Kidney capillary endothelial cell (primary cell): ENCODE results near the gene FOSB.
"Not testable (repeated sequence)": the region's sequence is repeated elsewhere in the genome, so short reads cannot be mapped to it uniquely, and the experiment has no call there.

Source experiments
- DNase-seq: peaks from one replicate; pipeline ENCODE4 v3.0.0-alpha.2; 2018; ENCODE audit warnings: low spot score

The FOSB gene

DNA sequence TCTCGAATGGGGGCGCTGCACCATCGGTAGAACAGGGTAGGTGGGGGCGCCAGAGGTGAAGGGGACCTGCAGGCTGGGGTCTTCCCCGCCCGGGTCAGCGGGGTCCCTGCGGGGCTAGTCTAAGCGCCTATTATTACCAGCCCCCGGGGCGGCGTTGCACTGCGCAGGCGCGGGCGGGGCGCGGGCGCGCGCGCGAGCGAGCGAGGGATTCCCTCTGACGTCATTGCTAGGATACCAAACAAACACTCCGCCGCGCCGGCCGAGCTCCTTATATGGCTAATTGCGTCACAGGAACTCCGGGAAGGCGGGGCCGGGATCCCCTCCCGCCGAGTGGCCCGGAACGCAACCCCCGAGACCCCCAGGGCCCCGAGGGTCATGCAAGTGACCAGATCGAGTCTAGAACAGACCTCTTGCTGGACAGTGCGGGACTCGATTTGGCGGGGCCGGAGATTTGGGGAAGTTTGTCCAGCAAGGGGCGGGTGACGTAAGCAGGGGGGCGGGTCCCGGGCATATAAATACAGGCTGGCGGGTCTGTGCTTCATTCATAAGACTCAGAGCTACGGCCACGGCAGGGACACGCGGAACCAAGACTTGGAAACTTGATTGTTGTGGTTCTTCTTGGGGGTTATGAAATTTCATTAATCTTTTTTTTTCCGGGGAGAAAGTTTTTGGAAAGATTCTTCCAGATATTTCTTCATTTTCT, at the start of gene FOSB:
TSS of gene FOSB (plus strand) at position 541 of the 703 bp plus-strand sequence. CDS start 591 bp downstream, outside the sequence.
- peak; percentile 95 for DNase-seq

GRCh38 chr19:45418802-45419201, 49.0 kb upstream of the FOSB start:
- no peak for DNase-seq

GRCh38 chr19:45419396-45419795, 48.4 kb upstream of the FOSB start:
- DNase-seq = no peak

- DNase-seq = no peak
Measured at GRCh38 chr19:45419895-45420294, 47.9 kb upstream of the FOSB start.

DNA sequence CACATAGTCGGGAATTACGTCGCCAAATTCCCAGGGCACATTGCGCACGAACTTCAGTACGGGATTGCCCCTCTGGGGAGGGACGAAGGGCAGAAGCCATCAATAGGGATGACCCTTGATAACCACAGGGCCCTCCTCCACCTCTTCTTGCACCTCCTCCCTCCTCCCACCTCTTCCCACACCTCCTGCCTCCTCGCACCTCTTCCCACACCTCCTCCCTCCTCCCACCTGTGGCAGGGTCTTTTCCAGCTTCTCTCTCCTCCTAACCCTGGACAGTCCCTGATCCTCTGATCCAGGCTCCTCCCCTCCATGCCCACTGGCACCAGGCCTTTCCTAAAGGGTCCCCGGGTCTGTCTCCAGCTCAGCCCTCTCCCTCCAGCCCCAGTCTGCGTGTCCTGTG, 47.4 kb upstream of the FOSB start:
- no peak for DNase-seq

- no peak for DNase-seq
Measured at GRCh38 chr19:45420871-45421270, 46.9 kb upstream of the FOSB start.

DNA sequence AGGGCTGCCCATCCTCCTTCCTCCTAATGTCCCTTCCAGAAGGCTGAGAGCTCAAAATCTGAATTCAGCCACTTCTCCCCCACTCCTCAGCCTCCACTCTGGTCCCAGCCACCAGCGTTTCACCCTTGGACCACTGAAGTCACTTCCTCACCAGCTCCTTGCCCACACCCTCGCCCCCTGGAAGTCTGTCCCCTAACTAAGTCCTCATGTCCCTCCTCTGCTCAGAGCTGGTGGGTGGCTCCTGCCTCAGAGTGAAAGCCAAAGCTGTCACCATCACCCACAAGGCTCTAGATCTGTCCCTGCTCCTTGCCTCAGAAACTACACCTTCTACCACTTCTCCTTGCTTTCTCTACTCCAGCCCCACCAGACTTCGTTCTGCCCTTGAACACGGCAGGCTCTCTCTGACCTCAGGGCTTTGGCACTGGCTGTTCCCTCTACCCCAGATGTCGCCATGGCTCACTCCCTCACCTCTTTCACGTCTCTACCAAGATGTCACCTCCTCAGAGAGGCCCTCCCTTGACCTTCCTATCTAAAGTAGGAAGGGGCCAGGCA, 45.8 kb upstream of the FOSB start:
- DNase-seq = no peak

DNA sequence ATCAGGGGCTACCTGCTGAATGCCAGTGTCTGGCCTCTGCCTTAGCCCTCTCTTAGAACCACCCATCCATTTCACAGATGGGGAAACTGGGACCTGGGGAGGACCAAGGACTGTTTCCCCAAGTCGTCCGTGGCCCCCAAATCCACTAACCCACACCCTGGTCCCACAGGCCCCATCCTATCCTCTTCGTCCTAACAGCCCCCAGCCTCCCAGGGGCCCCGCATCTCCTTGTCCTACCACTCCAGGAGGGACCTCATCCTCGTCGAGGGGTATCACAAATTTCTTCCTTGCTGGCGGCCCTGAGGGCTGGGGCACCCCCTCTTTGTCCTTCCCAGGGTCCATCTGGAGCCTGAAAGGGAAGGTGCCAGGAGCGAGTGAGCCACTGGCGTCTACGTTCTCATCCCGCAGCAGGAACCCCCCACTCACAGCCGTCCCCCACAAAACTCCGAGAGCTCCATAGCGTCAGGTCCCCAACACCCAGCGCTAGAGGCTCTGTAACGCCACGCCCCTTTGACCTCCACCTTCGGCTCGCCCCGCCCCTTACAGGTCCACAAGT, 44.7 kb upstream of the FOSB start:
- no peak for DNase-seq

GRCh38 chr19:45423589-45424190, 44.1 kb upstream of the FOSB start, which contains the start of gene ERCC1:
Gene ERCC1 (minus strand): TSS chr19:45423917. CDS start chr19:45423374, 543 bp downstream.
- DNase-seq = peak; percentile 88

DNA sequence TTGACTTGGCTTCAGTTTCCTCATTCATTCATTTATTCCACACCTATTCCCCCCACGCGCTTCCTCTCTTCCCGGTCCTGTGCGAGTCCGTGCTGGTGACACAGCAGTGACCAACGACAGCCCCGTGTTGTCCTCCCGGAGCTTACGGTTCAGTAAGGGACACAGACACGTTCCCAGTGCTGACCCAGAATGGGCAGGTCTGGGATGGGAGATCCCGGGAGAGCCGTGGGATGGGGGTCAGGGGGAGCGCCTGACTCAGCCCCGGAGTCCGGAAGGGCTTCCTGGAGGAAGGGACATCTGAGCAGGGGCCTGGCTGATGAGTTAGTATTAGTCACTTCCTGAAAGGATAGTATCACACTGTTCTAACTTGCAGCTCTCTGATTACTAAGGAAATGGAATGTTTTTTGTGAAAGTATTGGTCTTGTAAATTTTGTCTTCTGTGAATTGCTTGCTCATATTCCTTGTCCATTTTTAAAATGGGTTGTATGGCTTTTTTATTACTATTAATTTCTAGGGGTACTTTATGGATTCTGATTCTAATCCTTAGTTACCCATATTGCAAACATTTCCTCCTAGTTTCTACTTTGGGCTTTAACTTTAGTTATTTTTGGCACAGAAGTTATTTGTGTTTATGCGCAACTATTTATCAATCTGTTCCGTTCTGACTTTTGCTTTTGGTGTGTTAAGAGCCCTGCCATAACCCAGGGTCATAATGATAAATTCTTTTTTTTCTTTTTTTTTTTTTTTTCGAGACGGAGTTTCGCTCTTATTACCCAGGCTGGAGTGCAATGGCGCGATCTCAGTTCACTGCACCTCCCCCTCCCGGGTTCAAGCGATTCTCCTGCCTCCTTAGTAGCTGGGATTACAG, 43.4 kb upstream of the FOSB start:
- peak; percentile 99 for DNase-seq

- DNase-seq = peak; percentile 79
Measured at GRCh38 chr19:45428384-45429231, 39.2 kb upstream of the FOSB start.

GRCh38 chr19:45429896-45430295, 37.9 kb upstream of the FOSB start:
- not testable (repeated sequence) for DNase-seq

DNA sequence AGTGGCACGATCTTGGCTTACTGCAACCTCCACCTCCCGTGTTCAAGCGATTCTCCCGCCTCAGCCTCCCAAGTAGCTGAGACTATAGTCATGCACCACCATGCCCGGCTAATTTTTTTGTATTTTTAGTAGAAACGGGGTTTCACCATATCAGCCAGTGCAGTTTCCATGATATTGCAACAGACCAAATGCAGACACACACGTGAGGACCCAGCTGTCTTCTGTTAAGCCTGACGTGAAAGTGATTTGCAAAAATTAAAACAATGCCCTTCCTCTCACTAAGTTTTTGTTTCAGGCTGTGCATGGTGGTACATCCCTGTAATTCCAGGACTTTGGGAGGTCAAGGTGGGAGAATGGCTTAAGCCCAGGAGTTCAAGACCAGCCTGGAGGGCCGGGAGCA, 36.8 kb upstream of the FOSB start:
- DNase-seq = not testable (repeated sequence)

DNA sequence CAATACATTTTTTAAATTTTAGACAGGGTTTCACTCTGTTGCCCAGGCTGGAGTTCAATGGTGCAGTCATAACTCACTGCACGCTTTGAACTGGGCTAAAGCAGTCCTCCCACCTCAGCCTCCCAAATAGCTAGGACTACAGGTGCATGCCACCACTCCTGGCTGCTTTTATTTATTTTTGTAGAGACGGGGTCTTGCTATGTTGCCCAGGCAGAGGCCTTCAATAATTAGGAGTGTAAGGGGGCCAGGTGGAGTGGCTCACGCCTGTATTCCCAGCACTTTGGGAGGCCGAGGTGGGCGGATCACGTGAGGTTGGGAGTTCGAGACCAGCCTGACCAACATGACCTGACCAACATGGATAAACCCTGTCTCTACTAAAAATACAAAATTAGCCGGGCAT, 35.3 kb upstream of the FOSB start:
- not testable (repeated sequence) for DNase-seq

- no peak for DNase-seq
Measured at GRCh38 chr19:45437328-45437727, 30.5 kb upstream of the FOSB start.

GRCh38 chr19:45439190-45439568, 28.6 kb upstream of the FOSB start:
- DNase-seq = no peak

DNA sequence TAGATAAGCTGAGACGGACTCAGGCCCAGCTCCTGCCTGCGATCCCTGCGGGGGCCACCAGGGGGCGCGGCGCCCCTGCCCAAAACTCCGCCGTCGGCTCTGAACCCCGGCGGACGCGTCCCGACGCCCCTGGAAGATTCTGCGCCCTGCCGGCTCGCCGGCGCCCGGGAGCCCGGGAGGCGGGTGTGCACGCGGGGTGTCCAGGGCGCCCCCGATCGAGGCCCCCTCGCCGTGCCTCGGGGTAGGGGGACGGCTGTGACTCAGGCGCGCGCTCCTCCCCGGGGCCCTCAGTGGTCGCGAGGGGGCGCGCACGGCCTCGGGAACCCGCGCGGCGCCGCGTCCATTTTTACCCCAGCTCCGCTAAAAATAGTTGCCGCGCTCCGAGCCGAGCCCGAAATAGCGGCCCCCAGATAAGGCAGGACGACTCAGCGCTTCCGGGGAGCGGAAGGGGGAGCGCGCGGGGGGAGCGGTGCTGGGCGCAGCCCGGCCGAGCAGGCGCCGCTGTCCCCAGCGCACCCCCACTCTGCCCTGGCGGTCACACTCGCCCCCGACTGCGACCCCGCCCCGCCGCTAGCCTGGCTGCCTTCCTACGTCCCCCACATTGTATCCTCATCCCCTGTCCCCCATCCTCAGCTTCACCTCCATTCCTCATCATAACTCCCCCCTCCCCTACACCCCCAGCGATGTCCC, 28.1 kb upstream of the FOSB start:
- DNase-seq = peak; percentile 70

DNA sequence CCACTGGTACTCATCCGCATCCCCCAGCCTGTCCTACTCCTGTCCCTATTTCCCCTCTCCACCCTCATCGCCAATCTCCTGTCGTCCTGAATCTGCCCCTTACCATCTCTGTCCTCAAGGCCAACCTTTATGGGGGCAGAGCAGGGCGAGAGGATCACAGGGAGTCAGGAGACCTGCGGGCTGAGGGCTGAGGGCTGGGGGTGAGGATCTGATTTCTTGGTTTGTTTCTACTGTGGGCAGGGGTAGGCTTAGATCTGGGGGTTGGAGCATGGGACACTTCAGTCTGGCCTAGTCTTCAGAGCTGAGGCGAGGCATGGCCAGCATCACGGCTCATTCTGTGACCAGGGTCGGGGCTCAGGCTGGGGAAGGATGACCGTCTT, 27.5 kb upstream of the FOSB start:
- DNase-seq = no peak

DNA sequence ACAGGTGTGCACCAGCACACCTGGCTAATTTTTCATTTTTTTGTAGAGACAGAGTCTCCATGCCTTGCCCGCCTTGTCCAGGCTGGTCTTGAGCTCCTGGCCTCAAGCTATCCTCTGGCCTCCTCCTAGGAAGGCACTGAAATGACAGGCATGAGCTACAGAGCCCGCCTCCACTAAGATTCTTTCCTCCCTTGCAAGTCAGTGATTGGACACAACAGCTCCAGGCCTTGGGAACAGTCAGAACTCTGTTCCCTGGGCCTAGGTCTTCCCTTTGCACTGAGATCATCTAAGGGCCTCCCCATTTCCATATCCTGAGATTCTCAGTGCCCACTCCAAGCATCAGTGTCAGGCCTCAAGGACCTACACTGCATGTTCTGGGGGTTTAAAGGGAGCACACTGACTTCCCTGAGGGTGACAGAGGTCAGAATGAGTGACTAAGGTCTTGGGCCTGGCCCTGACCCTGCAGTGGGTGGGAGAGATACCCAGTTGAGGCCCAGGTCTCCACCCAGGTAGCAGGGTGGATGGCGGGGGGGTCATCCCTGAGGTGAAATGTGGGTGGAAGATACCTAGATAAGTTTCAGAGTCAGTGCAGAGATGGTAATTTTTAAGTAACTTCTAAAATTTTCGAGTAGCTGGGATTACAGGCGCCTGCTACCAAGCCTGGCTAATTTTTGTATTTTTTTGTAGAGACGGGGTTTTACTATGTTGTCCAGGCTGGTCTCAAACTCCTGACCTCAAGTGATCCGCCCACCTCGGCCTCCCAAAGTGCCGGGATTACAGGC, 26.7 kb upstream of the FOSB start:
- no peak for DNase-seq

DNA sequence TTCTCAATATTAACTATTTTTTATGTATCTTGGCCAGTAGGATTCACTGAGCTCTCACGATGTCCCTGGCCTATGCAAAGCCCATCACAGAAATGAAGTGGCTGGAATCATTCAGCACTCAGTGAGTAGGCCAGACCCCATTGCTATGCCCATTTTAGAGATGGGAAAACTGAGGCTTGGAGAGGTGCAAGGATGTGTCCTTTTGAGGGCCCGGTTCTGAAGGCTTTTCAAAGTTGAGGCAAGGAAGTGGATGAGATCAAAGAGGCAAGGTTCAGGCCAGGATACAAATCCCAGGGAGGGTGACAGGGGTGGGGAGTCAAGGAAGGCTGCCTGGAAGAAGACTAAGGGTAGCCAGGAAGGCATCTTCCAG, 25.4 kb upstream of the FOSB start:
- no peak for DNase-seq
